GM19372 (cell line): Measurements from ENCODE around the gene NOP14.
A peak's percentile ranks its signal among the peaks of the same experiment; 100 is the strongest.
"Not testable (repeated sequence)": the region's sequence is repeated elsewhere in the genome, so short reads cannot be mapped to it uniquely, and the experiment has no call there.

Experiments
- ATAC-seq: cut with Tn5 transposase; IDR thresholded peaks from one replicate; pipeline ENCODE4 v1.9.1; 2021; ENCODE audit warnings: mild to moderate bottlenecking, low read depth, moderate library complexity; ENCODE audit not compliant: unreplicated experiment

Gene NOP14

GRCh38 chr4:2943364-2944090, 19.7 kb downstream of the NOP14 start:
- ATAC-seq, result no peak

- ATAC-seq, result no peak
These were observed 20.5 kb downstream of the NOP14 start for GRCh38 chr4:2942532-2943363.

DNA sequence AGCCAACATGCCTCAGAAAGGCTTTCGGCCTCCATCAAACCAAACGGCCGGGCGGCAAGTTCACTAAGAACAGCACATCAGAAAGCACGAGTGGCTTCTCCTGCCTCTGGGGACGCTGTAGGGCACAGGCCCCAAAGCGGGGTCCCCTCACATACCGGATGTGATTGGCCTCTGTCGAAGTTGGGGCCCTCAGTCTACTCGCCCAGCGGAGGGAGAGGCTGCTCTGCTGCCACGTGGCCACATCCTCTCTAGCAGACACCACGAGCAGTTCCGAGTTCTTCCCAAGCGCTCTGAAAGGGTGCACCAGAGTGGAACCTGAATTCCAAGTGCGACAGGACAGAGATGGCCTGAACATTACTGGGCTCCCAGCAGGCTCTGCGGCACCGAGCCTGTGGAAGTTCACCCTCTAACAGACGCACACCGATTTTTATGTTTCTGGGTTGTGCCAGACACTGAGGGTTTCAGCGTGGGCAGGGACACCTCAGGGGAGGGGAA, 21.1 kb downstream of the NOP14 start:
- ATAC-seq, result no peak

GRCh38 chr4:2941138-2942036, 21.8 kb downstream of the NOP14 start:
- no peak for ATAC-seq

DNA sequence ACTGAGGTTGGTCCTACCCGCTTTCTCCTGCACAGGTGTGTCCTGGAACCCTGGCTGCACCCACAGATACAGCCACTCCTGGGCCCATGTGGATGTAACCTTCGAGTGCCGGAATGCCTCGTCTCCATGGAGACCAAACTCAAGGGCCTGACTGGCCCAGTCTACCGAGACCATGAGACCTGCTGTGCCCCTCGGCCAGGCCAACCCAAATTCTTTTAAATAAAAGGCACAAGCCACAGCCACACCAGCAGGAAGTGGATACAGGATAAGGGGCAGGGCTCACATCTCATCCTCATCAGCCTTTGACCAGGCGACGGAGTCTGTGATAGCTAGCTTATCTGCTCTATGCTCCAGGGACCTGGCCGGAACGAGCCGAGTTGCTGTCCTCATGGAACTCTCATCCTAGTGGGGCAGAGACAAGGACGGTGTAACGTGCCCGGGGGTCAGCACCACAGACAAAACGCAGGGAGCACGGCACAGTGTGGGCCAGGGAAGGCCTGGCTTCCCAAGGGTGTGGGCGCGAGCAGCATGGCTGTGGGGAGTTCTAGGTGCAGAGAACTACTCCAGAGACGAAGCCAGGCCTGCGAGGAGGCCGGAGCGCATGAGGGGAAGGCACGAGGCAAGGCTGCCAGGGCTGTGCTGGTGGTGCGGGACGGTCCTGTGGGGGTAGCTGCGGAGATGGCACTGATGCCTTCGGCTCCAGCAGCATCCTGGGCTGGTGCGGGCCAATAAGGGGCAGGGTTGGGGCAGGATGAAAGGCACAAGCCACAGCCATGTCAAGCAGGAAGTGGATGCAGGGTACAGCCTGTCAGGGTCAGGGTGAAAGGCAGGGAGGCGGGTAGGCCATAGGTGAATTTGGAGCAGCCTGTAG, 22.7 kb downstream of the NOP14 start:
- ATAC-seq, result no peak

DNA sequence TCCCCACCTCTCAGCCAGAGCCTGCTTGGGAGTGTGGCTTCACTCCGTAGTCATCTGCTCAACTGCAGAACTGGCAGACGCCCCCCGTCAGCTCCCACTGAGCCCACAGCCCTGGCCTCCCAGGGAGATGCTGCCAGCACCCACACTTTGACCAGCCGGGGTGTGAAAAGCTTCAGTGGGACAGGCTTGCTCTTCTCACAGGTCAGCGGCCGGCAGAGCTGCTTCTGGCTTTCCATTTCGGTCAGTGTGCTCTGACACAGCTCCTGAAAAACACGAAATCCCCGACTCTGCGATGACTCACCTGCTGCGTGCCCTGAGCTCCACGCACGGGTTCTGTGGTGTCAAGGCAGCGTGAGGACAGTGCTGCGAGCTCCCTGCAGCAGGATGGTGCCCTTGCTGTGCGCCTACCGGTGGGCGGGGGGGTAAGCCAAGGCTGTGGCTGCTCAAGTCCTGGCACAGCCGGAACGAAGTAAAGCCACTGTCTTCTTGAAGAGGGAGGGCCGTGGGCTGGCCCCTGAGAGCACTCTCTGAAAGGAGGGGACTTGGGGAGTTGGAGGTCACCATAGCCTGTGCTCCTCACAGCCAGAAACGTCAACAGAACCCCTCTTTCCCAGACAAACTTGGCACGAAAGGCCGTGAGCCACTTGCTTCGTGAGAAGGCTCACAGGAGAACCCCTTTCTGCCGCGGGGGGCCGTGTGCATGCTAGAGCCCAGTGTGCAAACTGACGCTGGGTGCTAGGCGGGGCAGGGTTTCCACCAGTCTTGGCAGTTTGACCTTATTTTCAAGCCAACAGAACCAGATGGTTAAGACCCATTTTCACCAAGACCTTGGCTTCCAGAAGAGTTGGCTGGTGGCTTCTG, 23.6 kb downstream of the NOP14 start:
- ATAC-seq, result no peak

DNA sequence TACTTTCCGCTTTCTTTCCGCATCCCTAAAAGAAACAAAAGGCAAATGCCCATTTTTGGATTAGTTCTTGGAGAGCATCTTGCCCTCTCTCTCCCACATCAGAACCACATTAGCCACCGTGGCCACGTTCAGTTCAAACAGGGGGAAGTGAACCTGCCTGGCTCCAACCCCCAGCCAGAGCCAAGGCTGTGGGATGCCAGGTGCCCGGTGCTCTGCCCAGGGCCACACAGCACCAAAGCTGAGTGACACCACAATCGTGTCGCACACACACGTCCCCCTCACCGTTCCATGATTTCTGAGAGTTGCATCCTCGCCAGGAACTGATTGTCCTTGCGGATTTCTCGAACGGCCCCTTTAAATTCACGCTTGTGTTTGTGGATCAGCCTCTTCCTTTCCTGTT, 24.3 kb downstream of the NOP14 start:
- no peak for ATAC-seq

- not testable (repeated sequence) for ATAC-seq
These were observed 24.8 kb downstream of the NOP14 start for GRCh38 chr4:2938411-2938810.

- ATAC-seq, result no peak
These were observed 25.2 kb downstream of the NOP14 start for GRCh38 chr4:2937986-2938385.

DNA sequence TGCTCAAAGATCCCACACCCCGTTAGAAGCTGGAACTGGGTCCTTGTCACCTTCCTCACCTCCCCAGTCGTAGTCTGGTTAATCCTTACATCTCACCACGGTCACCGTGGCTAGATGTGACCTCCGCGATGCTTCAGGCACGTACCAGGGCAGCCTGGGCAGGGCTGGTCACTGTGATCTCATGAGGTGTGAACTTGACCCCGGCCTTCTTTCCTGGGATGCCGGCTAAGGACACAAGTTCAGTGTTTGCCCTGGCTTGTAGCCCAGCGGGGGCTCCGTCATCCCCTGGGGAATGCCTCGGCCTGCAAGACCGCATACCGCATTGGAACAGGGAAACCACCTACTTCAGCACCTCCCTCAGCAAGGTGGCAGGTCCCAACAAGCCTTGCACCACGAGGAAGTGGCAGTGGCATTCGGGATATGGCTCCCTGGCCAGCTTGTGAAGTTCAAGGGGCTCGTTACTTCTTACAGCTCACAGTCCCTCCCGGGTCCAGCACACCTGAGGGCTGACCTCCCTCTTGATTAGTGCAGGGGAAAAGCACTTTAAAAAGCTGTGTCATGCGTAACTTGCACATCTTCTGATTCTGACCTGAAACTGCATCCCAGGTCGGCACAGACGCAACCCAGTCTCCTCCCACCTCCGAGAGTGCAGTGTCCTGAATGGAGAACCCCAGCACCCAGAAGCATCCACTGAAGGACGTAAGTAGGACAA, 25.9 kb downstream of the NOP14 start:
- ATAC-seq, result no peak

- no peak for ATAC-seq
These were observed 26.4 kb downstream of the NOP14 start for GRCh38 chr4:2936773-2937145.

DNA sequence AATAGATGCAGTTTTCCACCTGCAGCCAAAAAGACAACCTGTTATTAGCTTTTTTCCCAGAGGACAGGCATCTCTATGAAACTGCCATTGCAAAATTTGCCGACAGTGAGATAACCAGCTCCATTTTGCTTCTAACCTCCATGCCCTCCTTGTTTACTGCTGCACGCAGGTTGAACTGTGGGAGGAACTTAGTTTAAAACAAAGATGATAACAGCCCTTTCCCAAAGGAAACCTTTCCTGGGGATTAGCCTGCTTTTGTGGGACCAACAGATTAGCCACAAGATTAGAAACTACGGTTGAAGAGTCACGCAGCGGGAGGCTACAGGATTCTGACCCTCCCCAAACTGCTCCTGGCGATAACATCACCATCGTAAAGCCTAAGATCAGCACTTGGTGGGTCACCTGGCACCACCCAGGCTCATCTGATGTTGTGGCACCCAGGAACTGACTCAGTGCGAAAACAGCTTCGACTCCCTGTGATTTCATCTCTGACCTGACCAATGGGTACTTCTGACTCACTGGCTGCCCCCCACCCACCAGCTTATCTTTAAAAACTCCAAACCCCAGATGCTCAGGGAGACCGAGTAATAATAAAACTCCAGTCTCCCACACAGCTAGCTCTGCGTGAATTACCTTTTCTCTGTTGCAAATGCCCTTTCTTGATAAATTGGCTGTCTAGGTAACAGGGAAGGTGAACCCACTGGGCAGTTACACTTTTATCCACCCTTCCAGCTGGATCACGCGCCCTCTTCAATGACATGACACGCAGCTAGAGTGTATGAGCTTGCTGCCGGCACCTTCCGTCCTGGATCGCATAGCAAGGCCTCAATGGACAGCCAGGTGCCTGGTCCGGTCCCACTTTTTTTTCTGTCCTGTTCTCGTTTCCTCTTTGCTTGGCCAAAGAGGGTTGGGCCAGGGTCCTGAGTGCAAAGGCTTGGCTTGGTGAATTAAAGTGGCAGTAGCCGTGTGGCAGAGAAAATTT, 27.2 kb downstream of the NOP14 start:
- no peak for ATAC-seq

DNA sequence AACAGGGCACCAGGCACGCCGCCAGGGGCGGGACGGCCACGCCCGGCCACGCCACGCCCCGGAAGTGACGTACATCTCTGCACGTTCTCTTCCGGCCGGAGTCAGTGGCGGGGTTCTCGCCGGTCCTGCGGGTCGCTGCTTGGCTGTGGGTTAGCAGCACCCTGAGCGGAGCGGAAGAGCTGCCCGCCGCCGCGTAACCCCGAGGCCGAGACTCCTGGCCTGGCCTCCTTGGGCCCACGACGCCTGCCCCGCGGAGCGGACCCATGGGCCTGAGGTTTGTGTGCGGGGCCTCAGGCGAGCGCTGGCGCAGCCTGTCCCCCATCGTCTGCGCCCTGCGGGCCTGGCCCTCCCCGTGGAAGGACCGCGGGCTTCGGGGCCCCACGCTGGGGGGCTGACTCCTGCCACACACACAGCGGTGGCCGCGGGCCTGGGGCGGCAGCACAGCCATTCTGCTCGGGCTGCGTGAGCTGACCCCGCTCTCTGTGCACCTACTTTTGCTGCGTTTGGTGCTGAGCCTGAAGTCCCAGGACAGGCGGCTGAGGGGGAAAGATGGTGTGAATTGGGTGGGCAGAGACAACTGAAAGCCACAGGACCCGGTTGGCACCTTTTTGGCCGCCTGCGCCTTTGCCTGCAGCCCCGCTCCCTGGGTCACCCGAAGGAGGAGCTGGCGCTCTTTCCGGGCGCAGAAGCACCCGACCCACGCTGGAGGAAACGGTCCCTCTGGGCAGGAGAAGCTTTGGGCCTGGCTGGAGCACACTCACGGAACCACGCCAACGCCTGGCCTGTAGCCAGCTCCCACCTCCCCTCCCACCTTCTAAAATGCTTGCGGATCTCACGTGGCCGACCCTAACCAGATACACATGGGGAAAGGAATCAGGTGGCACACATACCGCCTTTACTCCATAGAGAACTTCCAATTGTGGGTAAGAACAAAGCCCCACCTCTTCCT, 28.1 kb downstream of the NOP14 start:
- peak; percentile 68 for ATAC-seq

DNA sequence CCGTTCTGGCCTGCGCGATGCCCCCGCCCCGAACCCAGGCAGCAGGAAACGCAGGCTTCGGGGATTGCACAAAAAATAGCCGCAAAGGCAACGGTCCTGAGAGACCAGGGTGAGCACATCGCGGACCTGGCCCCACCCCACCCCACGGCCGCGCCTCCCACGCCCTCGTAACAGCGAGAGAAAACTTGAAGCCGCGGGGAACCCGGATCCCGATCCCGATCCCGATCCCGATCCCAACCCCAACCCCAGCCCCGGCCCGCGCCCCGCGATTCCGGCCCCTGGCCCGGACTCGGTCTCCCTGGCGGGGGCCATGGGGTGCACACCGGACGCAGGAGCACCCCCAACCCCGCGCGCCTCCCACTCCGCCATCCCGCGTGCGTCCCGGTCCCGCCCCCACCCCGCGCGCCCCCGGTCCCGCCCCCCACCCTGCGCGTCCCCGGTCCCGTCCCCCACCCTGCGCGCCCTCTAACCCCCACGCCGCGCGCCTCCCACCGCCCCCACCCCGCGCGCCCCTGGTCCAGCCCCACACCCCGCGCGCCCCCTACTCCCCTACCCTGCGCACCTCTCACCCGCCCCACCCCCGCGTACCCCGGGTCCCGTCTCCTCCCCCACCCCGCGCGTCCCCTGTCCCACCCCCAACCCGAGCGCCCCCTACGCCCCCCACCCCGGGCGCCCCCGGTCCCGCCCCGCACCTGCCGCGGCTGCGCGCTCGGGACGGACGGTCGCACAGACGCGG, 29.0 kb downstream of the NOP14 start:
- ATAC-seq, result no peak

- no peak for ATAC-seq
These were observed 29.6 kb downstream of the NOP14 start for GRCh38 chr4:2933566-2934076.
